ENCODE data around the gene UNC13D.

- TF ChIP-seq, protein P1, sequence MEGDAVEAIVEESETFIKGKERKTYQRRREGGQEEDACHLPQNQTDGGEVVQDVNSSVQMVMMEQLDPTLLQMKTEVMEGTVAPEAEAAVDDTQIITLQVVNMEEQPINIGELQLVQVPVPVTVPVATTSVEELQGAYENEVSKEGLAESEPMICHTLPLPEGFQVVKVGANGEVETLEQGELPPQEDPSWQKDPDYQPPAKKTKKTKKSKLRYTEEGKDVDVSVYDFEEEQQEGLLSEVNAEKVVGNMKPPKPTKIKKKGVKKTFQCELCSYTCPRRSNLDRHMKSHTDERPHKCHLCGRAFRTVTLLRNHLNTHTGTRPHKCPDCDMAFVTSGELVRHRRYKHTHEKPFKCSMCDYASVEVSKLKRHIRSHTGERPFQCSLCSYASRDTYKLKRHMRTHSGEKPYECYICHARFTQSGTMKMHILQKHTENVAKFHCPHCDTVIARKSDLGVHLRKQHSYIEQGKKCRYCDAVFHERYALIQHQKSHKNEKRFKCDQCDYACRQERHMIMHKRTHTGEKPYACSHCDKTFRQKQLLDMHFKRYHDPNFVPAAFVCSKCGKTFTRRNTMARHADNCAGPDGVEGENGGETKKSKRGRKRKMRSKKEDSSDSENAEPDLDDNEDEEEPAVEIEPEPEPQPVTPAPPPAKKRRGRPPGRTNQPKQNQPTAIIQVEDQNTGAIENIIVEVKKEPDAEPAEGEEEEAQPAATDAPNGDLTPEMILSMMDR (IDR thresholded peaks at IDR 0.05), result no peak
- no peak for TF ChIP-seq POLR2A (IDR thresholded peaks at IDR 0.05)
Observed at GRCh38 chr17:75846692-75847613, 2.7 kb upstream of the UNC13D start.

All from heart left ventricle (tissue), 13 donors.